Dendritic cell treated with granulocyte-macrophage colony-stimulating factor and Interleukin-4, amounts not matched to agents 40 ng/mL and 50 ng/mL, for 4 days (primary cell): Measurements from ENCODE around the gene GNG4.

Experiments
- H3K27ac Mint-ChIP-seq: one replicate; pipeline ENCODE4 v1.8.0; 2022; ENCODE audit warnings: mild to moderate bottlenecking, mixed read lengths
- H3K27me3 Mint-ChIP-seq: one replicate; pipeline ENCODE4 v1.8.0; 2022; ENCODE audit warnings: mild to moderate bottlenecking, mixed read lengths
- H3K36me3 Mint-ChIP-seq: one replicate; pipeline ENCODE4 v1.8.0; 2022; ENCODE audit warnings: low read depth, mixed read lengths
- H3K4me1 Mint-ChIP-seq: one replicate; pipeline ENCODE4 v1.8.0; 2022; ENCODE audit warnings: low read depth, mixed read lengths
- H3K4me3 Mint-ChIP-seq: one replicate; pipeline ENCODE4 v1.8.0; 2022; ENCODE audit warnings: mild to moderate bottlenecking, moderate library complexity, mixed read lengths
- H3K9me3 Mint-ChIP-seq: one replicate; pipeline ENCODE4 v1.8.0; 2022; ENCODE audit warnings: mixed read lengths
- intact Hi-C: fragments of 100-400 bp; cut with micrococcal nuclease; formaldehyde crosslinking; loops from one replicate; pipeline ENCODE4 v1.15.0; 2022

GNG4 gene

GRCh38 chr1:235533476-235534168 lies 116.0 kb downstream of the GNG4 start:
- no peaks in the 10 kb centered on the region for H3K36me3 Mint-ChIP-seq
- no peak overlapping the region for H3K27ac Mint-ChIP-seq
- H3K9me3 Mint-ChIP-seq = no peaks in the 10 kb centered on the region
- H3K4me1 Mint-ChIP-seq = no peaks in the 10 kb centered on the region
- no peak overlapping the region for H3K4me3 Mint-ChIP-seq
- intact Hi-C loops = no loop called here
- no peaks in the 10 kb centered on the region for H3K27me3 Mint-ChIP-seq

- H3K4me1 Mint-ChIP-seq = no peaks in the 10 kb centered on the region
- no peaks in the 10 kb centered on the region for H3K36me3 Mint-ChIP-seq
- H3K27me3 Mint-ChIP-seq = no peaks in the 10 kb centered on the region
- no peaks in the 10 kb centered on the region for H3K9me3 Mint-ChIP-seq
- intact Hi-C loops = no loop called here
- no peak overlapping the region for H3K4me3 Mint-ChIP-seq
- H3K27ac Mint-ChIP-seq = no peak overlapping the region
Measured at GRCh38 chr1:235532360-235532759, 117.2 kb downstream of the GNG4 start.

GRCh38 chr1:235527196-235527814 lies 122.3 kb downstream of the GNG4 start:
- no peaks in the 10 kb centered on the region for H3K36me3 Mint-ChIP-seq
- no peak overlapping the region for H3K27ac Mint-ChIP-seq
- intact Hi-C loops = no loop called here
- no peak overlapping the region for H3K4me3 Mint-ChIP-seq
- no peaks in the 10 kb centered on the region for H3K4me1 Mint-ChIP-seq
- no peaks in the 10 kb centered on the region for H3K27me3 Mint-ChIP-seq
- H3K9me3 Mint-ChIP-seq = no peaks in the 10 kb centered on the region

- H3K9me3 Mint-ChIP-seq = no peaks in the 10 kb centered on the region
- no peak overlapping the region for H3K4me3 Mint-ChIP-seq
- H3K27me3 Mint-ChIP-seq = no peaks in the 10 kb centered on the region
- intact Hi-C loops = no loop called here
- H3K27ac Mint-ChIP-seq = no peak overlapping the region
- no peaks in the 10 kb centered on the region for H3K36me3 Mint-ChIP-seq
- H3K4me1 Mint-ChIP-seq = no peaks in the 10 kb centered on the region
Measured at GRCh38 chr1:235525314-235525713, 124.3 kb downstream of the GNG4 start.

- Mint-ChIP-seq H3K4me3 (no peak overlapping the region), H3K27ac (no peak overlapping the region), H3K36me3 (no peaks in the 10 kb centered on the region), H3K27me3 (peaks cover 4% of the 10 kb centered on the region), H3K4me1 (peaks cover 7% of the 10 kb centered on the region), H3K9me3 (no peaks in the 10 kb centered on the region)
- intact Hi-C loops = loop anchor here (10.0 kb wide), 1 partner anchor 88 kb away; no protein-coding TSS in a partner anchor
Measured at GRCh38 chr1:235516862-235517446, 132.6 kb downstream of the GNG4 start.

GRCh38 chr1:235515844-235516512 lies 133.6 kb downstream of the GNG4 start:
- peaks cover 4% of the 10 kb centered on the region for H3K27me3 Mint-ChIP-seq
- H3K36me3 Mint-ChIP-seq = no peaks in the 10 kb centered on the region
- peaks cover 7% of the 10 kb centered on the region for H3K4me1 Mint-ChIP-seq
- H3K27ac Mint-ChIP-seq = no peak overlapping the region
- no peak overlapping the region for H3K4me3 Mint-ChIP-seq
- intact Hi-C loops = loop anchor here (10.0 kb wide), 1 partner anchor 89 kb away; no protein-coding TSS in a partner anchor
- no peaks in the 10 kb centered on the region for H3K9me3 Mint-ChIP-seq

GRCh38 chr1:235513495-235514366 lies 135.9 kb downstream of the GNG4 start:
- no peak overlapping the region for H3K27ac Mint-ChIP-seq
- peaks cover 7% of the 10 kb centered on the region for H3K4me1 Mint-ChIP-seq
- H3K27me3 Mint-ChIP-seq = peaks cover 9% of the 10 kb centered on the region
- no peaks in the 10 kb centered on the region for H3K36me3 Mint-ChIP-seq
- no peak overlapping the region for H3K4me3 Mint-ChIP-seq
- intact Hi-C loops = loop anchor here (10.0 kb wide), 1 partner anchor 91 kb away; no protein-coding TSS in a partner anchor
- no peaks in the 10 kb centered on the region for H3K9me3 Mint-ChIP-seq

- Mint-ChIP-seq H3K4me1 (peaks cover 7% of the 10 kb centered on the region), H3K27me3 (peaks cover 9% of the 10 kb centered on the region), H3K36me3 (no peaks in the 10 kb centered on the region), H3K9me3 (no peaks in the 10 kb centered on the region), H3K27ac (no peak overlapping the region), H3K4me3 (no peak overlapping the region)
- intact Hi-C loops = loop anchor here (10.0 kb wide), 1 partner anchor 93 kb away; no protein-coding TSS in a partner anchor
Measured at GRCh38 chr1:235511470-235512240, 137.9 kb downstream of the GNG4 start.

GRCh38 chr1:235510823-235511222 lies 138.8 kb downstream of the GNG4 start:
- peaks cover 4% of the 10 kb centered on the region for H3K4me1 Mint-ChIP-seq
- intact Hi-C loops = loop anchor here (10.0 kb wide), 1 partner anchor 94 kb away; no protein-coding TSS in a partner anchor

GRCh38 chr1:235507623-235508022 lies 142.0 kb downstream of the GNG4 start:
- peaks cover 16% of the 10 kb centered on the region for H3K36me3 Mint-ChIP-seq
- H3K27me3 Mint-ChIP-seq = peaks cover 5% of the 10 kb centered on the region
- peaks cover 4% of the 10 kb centered on the region for H3K4me1 Mint-ChIP-seq
- H3K27ac Mint-ChIP-seq = no peak overlapping the region
- intact Hi-C loops = loop anchor here (5.0 kb wide), 1 partner anchor 465 kb away; no protein-coding TSS in a partner anchor
- no peak overlapping the region for H3K4me3 Mint-ChIP-seq
- no peaks in the 10 kb centered on the region for H3K9me3 Mint-ChIP-seq

More at GRCh38 chr1:235510823-235511222, 138.8 kb downstream of the GNG4 start:
- Mint-ChIP-seq H3K4me3 (no peak overlapping the region), H3K36me3 (no peaks in the 10 kb centered on the region), H3K27ac (no peak overlapping the region), H3K27me3 (peaks cover 9% of the 10 kb centered on the region), H3K9me3 (no peaks in the 10 kb centered on the region)

- peak overlapping the region; percentile 99 for H3K27ac Mint-ChIP-seq
- H3K4me3 Mint-ChIP-seq = peak overlapping the region; percentile 95
- H3K9me3 Mint-ChIP-seq = no peaks in the 10 kb centered on the region
- H3K27me3 Mint-ChIP-seq = peaks cover 3% of the 10 kb centered on the region
- H3K36me3 Mint-ChIP-seq = peaks cover 16% of the 10 kb centered on the region
- H3K4me1 Mint-ChIP-seq = peaks cover 15% of the 10 kb centered on the region
- intact Hi-C loops = loop anchor here (2.0 to 5.0 kb wide), 2 partner anchors 176 to 468 kb away; partner anchors contain the start of genes ARID4B and GGPS1
Measured at GRCh38 chr1:235504494-235505222, 144.9 kb downstream of the GNG4 start.

GRCh38 chr1:235504122-235504493 lies 145.5 kb downstream of the GNG4 start, which contains the start of gene B3GALNT2:
B3GALNT2 (minus strand) TSS chr1:235504452; CDS start chr1:235504252, 200 bp downstream.
- H3K4me1 Mint-ChIP-seq = peaks cover 15% of the 10 kb centered on the region
- H3K36me3 Mint-ChIP-seq = peaks cover 16% of the 10 kb centered on the region
- no peaks in the 10 kb centered on the region for H3K27me3 Mint-ChIP-seq
- peak within 1 kb of the TSS; percentile 99 for H3K27ac Mint-ChIP-seq
- H3K9me3 Mint-ChIP-seq = no peaks in the 10 kb centered on the region
- intact Hi-C loops = loop anchor here (2.0 kb wide), 1 partner anchor 175 kb away; the partner anchor contains the start of genes ARID4B and GGPS1
- H3K4me3 Mint-ChIP-seq = peak within 1 kb of the TSS; percentile 95
